Activated gamma-delta T cell treated with anti-CD3 and anti-CD28 coated beads, Interleukin-2, amount 50 U/mL, for 16 hours (primary cell): ENCODE data around the gene NCCRP1.

Experiments used
- DNase-seq: peaks from one replicate; pipeline ENCODE4 v3.0.0-alpha.2; 2020; ENCODE audit warnings: low read depth

The NCCRP1 gene

DNA sequence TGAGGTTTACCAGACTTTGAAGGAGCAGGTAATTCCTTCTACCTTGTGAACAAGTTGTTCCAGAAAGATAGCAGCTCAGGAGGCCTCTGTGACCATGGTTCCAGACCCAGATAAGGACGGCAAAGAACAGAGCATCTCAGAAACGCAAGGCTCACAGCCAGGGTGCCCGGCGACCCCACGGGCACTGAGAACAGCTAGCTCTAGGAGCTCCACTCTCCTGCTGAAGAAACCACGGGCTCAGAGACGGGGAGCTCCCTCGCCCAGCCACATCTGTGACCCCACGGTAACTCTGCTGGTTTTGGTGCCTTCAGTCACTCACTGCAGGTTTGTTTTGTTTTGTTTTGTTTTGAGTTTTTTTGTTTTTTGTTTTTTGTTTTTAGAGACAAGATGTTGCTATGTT lies 16.0 kb upstream of the NCCRP1 start:
- no peak for DNase-seq

DNA sequence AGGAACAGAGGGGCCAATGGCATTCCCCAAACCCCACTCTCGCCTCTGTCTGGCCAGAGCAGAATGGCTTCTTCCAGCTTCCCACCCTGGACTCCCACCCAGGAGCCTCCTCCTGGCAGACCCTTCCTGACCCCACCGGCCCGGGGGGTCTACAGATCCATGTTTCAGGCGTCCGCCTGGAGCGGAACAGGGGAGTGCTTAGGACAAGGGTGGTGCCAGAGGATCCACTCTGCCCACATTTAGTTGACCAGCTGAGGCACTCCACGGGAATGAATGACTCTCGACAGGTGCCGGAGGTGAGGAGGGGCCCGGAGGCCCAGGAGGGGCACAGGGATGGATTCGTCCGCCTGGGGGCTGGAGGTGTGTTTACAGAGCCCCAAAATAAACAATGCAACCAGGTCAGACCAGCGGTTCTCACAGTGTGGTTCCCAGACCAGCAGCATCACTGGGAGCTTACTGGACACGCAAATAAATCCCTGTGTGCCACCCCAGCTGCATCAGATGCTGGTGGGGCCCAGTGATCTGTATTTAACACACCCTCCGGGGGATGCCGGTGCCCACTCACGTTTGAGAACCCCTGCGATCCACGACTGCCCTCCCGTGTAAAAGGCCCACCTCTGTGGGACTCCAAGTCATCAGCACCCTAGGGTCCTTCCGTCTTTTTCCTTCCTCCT lies 15.1 kb upstream of the NCCRP1 start:
- DNase-seq = no peak

DNA sequence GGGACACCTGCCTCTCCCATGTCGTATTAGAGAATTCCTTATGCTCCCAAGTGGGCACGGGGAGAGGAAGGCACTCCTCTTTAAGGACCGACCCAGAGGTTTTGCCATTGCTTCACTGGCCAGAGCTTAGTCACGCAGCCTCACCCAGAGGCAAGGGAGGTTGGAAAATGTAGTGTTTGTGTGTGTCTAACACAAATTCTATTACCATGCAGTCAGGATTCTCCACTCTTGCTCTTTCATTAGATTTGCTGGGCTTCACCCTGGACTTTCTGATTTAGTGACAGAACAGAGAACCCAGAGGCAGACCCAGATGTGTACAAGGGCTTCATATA lies 14.6 kb upstream of the NCCRP1 start:
- no peak for DNase-seq

GRCh38 chr19:39183104-39183503 lies 13.7 kb upstream of the NCCRP1 start:
- no peak for DNase-seq

DNA sequence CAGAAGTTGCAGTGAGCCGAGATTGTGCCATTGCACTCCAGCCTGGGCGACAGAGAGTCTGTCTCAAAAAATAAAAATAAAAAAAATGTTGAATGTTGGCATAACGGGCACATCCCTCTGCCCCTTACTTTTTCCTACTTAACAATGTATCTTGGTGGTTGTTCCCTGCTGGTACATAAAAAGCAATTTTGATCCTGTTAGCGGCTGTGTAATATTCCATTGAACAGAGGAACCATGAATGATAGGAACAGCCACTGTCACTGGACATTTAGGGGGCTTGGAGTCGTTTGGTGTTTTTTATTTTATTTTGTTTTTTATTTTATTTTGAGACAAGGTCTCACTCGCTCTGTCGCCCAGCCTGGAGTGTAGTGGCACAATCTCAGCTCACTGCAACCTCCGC lies 10.4 kb upstream of the NCCRP1 start:
- no peak for DNase-seq

GRCh38 chr19:39187552-39187943 lies 9.2 kb upstream of the NCCRP1 start:
- no peak for DNase-seq

DNA sequence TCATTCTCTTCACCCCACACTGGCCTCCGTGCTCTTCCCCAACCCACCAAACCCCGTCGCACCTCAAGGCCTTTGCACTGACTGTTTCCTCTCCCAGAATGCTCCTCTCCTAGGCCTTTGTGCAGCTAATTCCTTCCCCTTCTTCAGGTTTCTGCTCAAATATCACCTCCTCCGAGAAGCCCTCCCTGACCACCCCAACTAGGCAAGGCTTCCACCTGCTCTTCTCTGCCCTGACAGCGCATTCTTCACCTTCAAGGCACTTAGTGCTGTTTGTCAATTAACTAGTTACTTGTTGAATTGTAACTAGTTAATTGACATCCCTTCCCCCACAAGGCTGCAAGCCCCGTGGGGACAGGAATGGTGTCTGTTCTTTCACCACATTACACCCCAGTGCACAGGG lies 7.8 kb upstream of the NCCRP1 start:
- DNase-seq = no peak

DNA sequence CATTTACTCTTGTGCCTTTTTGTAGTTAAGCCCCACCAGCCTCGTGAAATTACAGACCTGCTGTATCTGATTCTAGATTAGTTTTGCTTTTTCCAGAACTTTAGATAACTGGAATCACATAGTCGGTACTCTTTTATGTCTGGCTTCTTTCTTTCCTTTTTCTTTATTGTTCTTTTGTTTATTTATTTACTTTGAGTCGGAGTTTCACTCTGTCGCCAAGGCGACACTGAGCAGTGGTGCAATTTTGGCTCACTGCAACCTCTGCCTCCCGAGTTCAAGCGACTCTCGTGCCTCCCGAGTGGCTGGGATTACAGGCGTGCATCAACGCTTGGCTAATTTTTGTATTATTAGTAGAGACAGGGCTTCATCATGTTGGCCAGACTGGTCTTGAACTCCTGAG lies 6.0 kb upstream of the NCCRP1 start:
- no peak for DNase-seq

GRCh38 chr19:39192846-39193245 lies 3.9 kb upstream of the NCCRP1 start:
- no peak for DNase-seq

- DNase-seq = no peak
These were observed 3.0 kb upstream of the NCCRP1 start for GRCh38 chr19:39193803-39194202.

DNA sequence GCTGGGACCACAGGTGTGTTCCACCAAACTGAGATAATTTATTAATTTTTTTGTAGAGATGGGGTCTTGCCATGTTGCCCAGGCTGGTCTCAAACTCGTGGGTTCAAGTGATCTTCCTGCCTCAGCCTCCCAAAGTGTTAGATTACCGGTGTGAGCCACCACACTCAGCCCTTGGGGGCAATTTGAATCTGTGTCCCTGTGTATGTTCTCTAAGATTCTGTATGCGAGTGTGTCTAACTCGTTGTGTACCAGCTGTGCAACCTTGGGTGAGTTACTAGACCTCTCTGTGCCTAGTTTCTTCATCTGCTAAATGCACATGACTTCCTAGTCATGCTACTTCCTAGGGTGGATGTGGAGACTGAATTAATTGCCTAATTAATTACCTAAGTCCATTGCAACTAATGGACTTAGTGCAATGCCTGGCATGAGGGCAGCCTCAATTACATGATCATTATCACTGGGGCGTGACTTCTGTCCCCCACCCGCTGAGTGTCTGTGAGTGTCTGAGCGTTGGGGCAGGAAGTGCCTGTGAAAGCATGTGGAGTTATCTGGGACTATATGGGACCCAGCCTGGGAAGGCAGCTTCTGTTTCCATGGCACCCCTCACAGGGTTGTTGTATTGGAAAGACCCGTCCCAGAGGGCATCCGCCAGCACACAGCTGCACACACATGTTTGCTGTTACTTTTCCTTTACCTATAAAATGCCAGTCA lies 1.8 kb upstream of the NCCRP1 start:
- no peak for DNase-seq

DNA sequence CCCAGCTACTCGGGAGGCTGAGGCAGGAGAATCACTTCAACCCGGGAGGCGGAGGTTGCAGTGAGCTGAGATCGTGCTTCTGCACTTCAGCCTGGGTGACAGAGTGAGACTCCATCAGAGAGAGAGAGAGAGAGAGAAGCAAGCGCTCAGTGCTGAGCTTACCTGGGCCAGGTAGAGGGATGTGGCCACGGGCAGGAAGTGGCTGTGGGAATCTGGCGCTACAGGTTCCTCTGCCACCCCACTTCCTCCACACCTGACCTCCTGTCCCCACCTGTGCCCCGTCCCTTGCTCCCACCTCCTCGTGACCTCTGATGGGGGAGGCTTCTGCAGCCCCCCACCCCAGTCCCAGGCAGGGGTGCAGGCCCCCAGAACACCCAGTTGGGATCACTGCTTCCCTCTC lies 1.0 kb upstream of the NCCRP1 start:
- no peak for DNase-seq

DNA sequence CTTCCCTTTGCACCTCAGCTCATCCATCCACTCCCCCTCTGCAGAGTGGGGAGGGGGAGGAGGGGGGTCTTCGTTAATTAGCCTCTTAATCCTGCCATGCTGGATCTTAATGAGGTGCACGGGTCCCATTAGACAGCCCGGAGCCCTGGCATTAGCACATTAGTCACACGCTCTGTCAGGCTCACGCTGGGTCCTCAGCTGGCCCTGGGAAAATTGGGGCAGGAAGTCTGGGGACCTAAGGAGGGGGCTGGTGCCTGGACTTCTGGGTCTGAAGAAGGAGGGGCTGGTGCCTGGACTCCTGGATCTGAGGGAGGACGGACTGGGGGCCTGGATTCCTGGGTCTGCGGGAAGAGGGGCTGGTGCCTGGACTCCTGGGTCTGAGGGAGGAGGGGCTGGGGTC lies 444 bp upstream of the NCCRP1 start:
- no peak for DNase-seq

GRCh38 chr19:39197808-39198207 lies 1.0 kb downstream of the NCCRP1 start:
- no peak for DNase-seq

GRCh38 chr19:39199025-39199424 lies 2.3 kb downstream of the NCCRP1 start:
- no peak for DNase-seq

DNA sequence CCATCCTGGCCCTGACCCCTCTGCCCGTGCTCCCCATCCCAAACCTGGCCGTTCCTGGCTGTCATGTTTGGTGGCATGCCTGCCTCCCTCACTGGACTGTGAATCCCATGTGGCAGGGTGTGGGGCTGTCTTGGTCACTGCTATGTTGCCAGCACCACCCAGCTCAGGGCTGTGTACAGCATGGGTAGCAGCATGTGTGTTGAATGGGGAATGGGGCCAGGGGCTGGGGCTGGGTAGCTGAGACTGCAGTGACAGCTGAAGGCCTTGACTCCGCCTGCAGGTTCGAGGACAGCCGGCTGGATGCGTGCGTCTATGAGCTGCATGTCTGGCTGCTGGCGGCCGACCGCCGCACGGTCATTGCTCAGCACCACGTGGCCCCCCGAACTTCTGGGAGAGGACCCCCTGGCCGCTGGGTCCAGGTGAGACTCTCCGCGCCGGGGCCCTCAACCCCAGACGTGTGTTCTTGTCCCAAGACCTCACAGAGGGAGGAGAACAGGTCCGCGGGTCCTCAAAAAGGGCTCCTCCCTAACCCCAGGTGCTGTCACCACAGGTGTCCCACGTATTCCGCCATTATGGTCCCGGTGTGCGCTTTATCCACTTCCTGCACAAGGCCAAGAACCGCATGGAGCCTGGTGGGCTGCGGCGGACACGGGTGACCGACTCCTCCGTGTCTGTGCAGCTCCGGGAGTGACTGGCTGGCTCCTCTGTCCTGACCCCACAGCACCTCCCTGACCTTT lies 3.5 kb downstream of the NCCRP1 start:
- no peak for DNase-seq

- no peak for DNase-seq
These were observed 4.0 kb downstream of the NCCRP1 start for GRCh38 chr19:39200803-39201115.

DNA sequence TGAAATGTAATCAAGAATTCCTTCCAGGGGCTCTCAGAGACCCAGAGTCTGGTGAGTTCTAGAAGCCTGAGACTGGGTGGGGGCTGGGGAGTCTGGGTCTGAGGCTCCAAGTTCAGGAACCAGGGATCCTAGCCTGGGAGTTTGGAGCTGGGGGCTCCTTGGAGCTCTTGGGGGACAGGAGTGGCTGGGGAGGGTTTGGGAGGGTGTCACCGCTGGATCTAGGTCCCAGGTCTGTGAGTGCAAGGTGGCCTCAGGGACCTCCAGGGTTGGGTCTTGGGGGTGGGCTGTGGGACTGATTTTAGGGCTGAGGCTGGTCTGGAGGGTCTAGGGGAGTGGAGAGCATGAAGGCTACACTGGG lies 6.2 kb downstream of the NCCRP1 start:
- no peak for DNase-seq

DNA sequence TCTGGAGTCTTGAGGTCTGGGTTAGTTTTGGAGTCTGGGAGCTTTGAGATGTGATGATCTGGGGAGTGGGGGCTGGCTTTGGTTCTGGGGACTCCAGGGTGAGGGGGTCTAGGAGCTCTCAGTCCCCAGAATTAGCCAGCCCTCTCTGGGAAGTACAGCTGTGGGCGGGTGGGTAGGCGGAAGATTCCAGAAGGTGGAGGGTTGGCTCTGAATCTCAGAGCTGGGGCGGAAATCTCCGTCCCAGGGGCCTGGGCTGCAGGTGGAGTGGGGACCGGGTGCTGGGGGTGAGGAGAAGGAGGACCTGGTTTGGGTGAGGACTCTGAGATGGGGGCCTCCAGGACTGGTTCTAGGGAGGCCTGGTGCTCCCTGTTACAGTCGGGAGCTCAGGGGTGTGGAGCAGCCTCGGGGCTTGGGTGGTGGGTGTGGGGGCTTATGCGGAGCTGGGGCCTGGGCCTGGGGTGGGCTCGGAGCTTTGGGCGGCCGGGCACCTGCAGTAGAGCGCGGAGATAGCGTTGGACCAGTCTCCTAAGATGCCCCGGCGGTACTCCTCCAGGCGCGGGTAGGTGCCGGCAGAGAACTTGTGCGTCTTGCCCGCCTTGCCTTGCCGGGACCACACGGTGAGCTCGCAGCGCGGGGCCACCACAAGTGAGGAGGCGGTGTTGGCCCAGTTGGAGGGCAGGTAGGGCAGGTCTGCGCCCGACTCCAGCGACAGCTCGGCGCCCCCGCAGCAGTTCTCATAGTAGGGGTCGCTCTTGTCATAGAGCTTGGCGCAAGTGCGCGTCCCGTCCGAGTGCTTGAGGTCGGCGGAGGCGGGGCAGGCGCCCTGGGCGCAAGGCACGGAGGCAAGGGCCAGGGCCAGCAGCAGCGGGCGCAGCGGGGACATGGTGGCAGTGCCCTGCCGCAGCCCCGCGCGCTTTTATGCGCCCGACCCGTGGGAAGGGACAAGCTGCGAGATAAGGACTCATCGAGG lies 6.9 kb downstream of the NCCRP1 start, which contains the start of gene SYCN:
SYCN (minus strand) TSS at position 892 of the 970 bp plus-strand sequence; CDS start at position 883, 9 bp downstream.
- DNase-seq = no peak

GRCh38 chr19:39205449-39205764 lies 8.6 kb downstream of the NCCRP1 start:
- no peak for DNase-seq

GRCh38 chr19:39206122-39206521 lies 9.4 kb downstream of the NCCRP1 start:
- DNase-seq = no peak

DNA sequence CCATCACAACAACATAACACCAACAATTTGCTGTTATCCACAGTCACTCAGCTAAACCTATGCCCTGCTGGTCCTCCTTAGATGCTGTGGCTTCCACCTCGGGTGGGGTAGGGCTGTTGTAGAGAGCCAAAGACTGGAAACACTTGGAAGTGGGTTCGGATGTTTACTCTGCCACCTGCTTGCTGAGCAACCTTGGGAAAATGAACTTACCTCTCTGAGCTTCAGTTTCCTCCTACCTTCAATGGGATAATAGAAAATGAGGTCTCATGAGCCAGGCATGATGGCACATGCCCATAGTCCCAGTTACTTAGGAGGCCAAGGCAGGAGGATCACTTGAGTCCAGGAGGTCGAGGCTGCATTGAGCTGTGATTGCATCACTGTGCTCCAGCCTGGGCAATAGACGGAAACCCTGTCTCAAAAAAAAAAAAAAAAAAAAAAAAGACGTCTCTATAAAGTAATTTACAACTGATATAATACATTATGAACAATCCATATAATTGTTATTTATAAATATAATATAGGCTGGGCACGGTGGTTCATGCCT lies 10.6 kb downstream of the NCCRP1 start:
- DNase-seq = no peak
